HEK293 (cell line): ENCODE results near the gene POGLUT2.

ENCODE experiments used
- CTCF ChIP-seq: fragments of 450-650 bp; formaldehyde crosslinking; IDR thresholded peaks from 2 replicates; pipeline ENCODE4 v1.5.1; 2016; ENCODE audit warnings: missing biosample characterization, missing genetic modification characterization
- ZFP3 ChIP-seq: fragments of 450-650 bp; formaldehyde crosslinking; IDR thresholded peaks from 2 replicates; pipeline ENCODE4 v1.5.1; 2016; ENCODE audit warnings: low read depth, missing biosample characterization, missing genetic modification characterization
- ZNF274 ChIP-seq, 2 experiments: fragments of 200-500 bp in 1 of 2; fragments of 450-650 bp in 1 of 2; sonication (Bioruptor generic) in 1 of 2; formaldehyde crosslinking in 1 of 2; IDR thresholded peaks; 2 replicates each; pipeline versions ENCODE4 v1.5.1 to v1.6.1; 2014 to 2016; ENCODE audit warnings: borderline replicate concordance in 1 of 2, inconsistent platforms in 1 of 2, low read length in 1 of 2, missing biosample characterization in 1 of 2, missing genetic modification characterization in 1 of 2

DNA sequence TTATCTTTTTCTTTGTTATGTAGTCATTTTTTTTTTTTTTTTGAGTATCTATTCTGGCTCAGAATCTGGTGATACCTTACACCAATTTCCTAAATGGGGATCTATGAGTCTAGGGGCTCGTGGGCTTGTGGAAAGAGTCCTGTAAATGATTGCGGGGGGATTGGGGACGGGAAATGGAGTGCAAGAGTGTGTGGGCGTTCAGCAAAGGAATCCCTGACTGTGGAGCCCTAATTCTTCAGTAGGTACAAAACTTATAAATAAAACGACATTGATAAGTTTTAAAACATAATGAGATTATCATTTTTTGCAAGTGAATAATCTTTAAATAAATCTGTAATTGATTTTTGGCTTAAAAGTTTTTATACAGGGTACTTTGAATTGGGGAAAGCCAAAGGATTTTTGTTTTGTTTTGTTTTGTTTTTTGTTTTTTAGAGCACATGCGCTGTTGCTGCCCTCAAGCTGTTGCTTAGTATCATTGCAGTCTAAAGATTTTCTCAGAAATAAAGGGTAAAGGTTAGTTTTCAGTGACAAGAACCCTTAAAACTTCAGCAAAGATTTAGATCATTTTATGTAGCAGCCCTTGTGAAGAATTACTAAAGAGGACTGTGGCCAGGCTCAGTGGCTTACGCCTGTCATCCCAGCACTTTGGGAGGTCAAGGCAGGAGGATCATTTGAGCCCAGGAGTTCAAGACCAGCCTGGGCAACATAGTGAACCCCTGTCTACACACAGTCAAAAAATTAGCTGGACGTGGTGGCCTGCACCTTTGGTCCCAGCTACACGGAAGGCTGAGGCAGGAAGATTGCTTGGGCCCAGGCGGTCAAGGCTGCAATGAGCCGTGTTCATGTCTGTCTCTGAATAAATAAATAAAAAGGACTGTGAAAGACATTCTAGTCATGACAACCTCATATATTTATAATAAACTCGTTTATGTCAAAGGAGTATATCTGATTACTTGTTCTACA, 48.8 kb upstream of the POGLUT2 start:
- no peak for TF ChIP-seq CTCF (tag by site-specific recombination)
- no peak for TF ChIP-seq ZFP3
- no peak for TF ChIP-seq ZNF274 (IDR thresholded peaks at IDR 0.05; ENCODE audit: low read length)
- TF ChIP-seq ZNF274 (tag by site-specific recombination; IDR thresholded peaks at IDR 0.05; ENCODE audit: borderline replicate concordance): no peak
